ENCODE data around the gene GAB3. TPM values are rescaled to one million over a fixed set of nuclear protein-coding genes. Genes with fewer than 3 reads are reported as not detected.

GAB3 gene
- total RNA-seq, 2 experiments from 2014 or later = 20.0 to 26.6 TPM

GRCh38 chrX:154728431-154729190 is 22.3 kb downstream of the GAB3 start:
- no peak for ATAC-seq

GRCh38 chrX:154727871-154728270 is 23.0 kb downstream of the GAB3 start:
- no peak for ATAC-seq
- peak overlapping the region; percentile 99 for H3K27ac Mint-ChIP-seq

More at GRCh38 chrX:154728431-154729190, 22.3 kb downstream of the GAB3 start:
- CTCF ChIA-PET = interaction anchor here (3.5 to 10.2 kb wide), 2 partner anchors 9 to 20 kb away, joined by 9 to 93 read pairs; partner anchors contain the start of gene GAB3
- DNase-seq = no peak
- H3K9me3 Mint-ChIP-seq (ENCODE audit: low read depth) = no peaks in the 10 kb centered on the region
- peak overlapping the region; percentile 99 for H3K27ac Mint-ChIP-seq
- H3K4me1 Mint-ChIP-seq = peaks cover 99% of the 10 kb centered on the region
- H3K27me3 Mint-ChIP-seq = no peaks in the 10 kb centered on the region
- H3K36me3 Mint-ChIP-seq = peaks cover 38% of the 10 kb centered on the region
- H3K4me3 Mint-ChIP-seq = no peak overlapping the region

GRCh38 chrX:154727418-154727817 is 23.5 kb downstream of the GAB3 start:
- H3K9me3 Mint-ChIP-seq (ENCODE audit: low read depth) = no peaks in the 10 kb centered on the region
- peak overlapping the region; percentile 93 for H3K27ac Mint-ChIP-seq
- ATAC-seq = no peak
- no peak for DNase-seq
- no peak overlapping the region for H3K4me3 Mint-ChIP-seq
- H3K4me1 Mint-ChIP-seq = peaks cover 96% of the 10 kb centered on the region
- no peaks in the 10 kb centered on the region for H3K27me3 Mint-ChIP-seq
- CTCF ChIA-PET = interaction anchor here (1.2 to 3.5 kb wide), 2 partner anchors 8 to 21 kb away, joined by 6 to 9 read pairs; no protein-coding TSS in a partner anchor
- H3K36me3 Mint-ChIP-seq = peaks cover 46% of the 10 kb centered on the region

More at GRCh38 chrX:154727871-154728270, 23.0 kb downstream of the GAB3 start:
- Mint-ChIP-seq H3K36me3 (peaks cover 44% of the 10 kb centered on the region), H3K27me3 (no peaks in the 10 kb centered on the region), H3K4me3 (no peak overlapping the region), H3K9me3 (ENCODE audit: low read depth) (no peaks in the 10 kb centered on the region), H3K4me1 (peaks cover 98% of the 10 kb centered on the region)
- no peak for DNase-seq
- CTCF ChIA-PET = interaction anchor here (1.2 to 3.5 kb wide), 2 partner anchors 8 to 21 kb away, joined by 6 to 9 read pairs; no protein-coding TSS in a partner anchor

- Mint-ChIP-seq H3K27me3 (no peaks in the 10 kb centered on the region), H3K4me1 (peaks cover 90% of the 10 kb centered on the region), H3K27ac (peak overlapping the region; percentile 93), H3K9me3 (ENCODE audit: low read depth) (peaks cover 5% of the 10 kb centered on the region), H3K36me3 (peaks cover 50% of the 10 kb centered on the region), H3K4me3 (peak overlapping the region; percentile 50)
- DNase-seq (no peak), ATAC-seq (peak; percentile 73)
- CTCF ChIA-PET = interaction anchor here (0.9 to 3.4 kb wide), 10 partner anchors 9 to 109 kb away, joined by 3 to 70 read pairs (median 4); partner anchors contain the start of genes DKC1, GAB3 and SMIM9
Observed at GRCh38 chrX:154724993-154725756, 25.7 kb downstream of the GAB3 start.

GRCh38 chrX:154721155-154721554 is 29.7 kb downstream of the GAB3 start:
- H3K9me3 Mint-ChIP-seq (ENCODE audit: low read depth) = peaks cover 5% of the 10 kb centered on the region
- H3K4me3 Mint-ChIP-seq = no peak overlapping the region
- no peaks in the 10 kb centered on the region for H3K27me3 Mint-ChIP-seq
- peak overlapping the region; percentile 54 for H3K27ac Mint-ChIP-seq
- CTCF ChIA-PET = interaction anchor here (1.5 kb wide), 1 partner anchor 11 kb away, joined by 3 read pairs; no protein-coding TSS in a partner anchor
- peaks cover 30% of the 10 kb centered on the region for H3K36me3 Mint-ChIP-seq
- H3K4me1 Mint-ChIP-seq = peaks cover 88% of the 10 kb centered on the region
- no peak for DNase-seq
- ATAC-seq = no peak

- H3K4me1 Mint-ChIP-seq = peaks cover 86% of the 10 kb centered on the region
- no peaks in the 10 kb centered on the region for H3K27me3 Mint-ChIP-seq
- H3K36me3 Mint-ChIP-seq = peaks cover 31% of the 10 kb centered on the region
- H3K27ac Mint-ChIP-seq = no peak overlapping the region
- no peak overlapping the region for H3K4me3 Mint-ChIP-seq
- CTCF ChIA-PET = interaction anchor here (1.3 to 4.3 kb wide), 5 partner anchors 9 to 31 kb away, joined by 3 to 65 read pairs (median 9); partner anchors contain the start of gene GAB3
- peaks cover 5% of the 10 kb centered on the region for H3K9me3 Mint-ChIP-seq (ENCODE audit: low read depth)
- DNase-seq (no peak), ATAC-seq (no peak)
Observed at GRCh38 chrX:154720067-154720466, 30.8 kb downstream of the GAB3 start.

GRCh38 chrX:154719132-154719675 is 31.7 kb downstream of the GAB3 start:
- H3K9me3 Mint-ChIP-seq (ENCODE audit: low read depth) = peaks cover 5% of the 10 kb centered on the region
- H3K27me3 Mint-ChIP-seq = no peaks in the 10 kb centered on the region
- H3K4me1 Mint-ChIP-seq = peaks cover 86% of the 10 kb centered on the region
- peaks cover 33% of the 10 kb centered on the region for H3K36me3 Mint-ChIP-seq
- peak; percentile 65 for DNase-seq
- peak overlapping the region; percentile 51 for H3K4me3 Mint-ChIP-seq
- peak overlapping the region; percentile 97 for H3K27ac Mint-ChIP-seq
- CTCF ChIA-PET = interaction anchor here (0.8 to 4.3 kb wide), 7 partner anchors 10 to 178 kb away, joined by 3 to 65 read pairs (median 4); partner anchors contain the start of gene GAB3
- ATAC-seq = peak; percentile 83

GRCh38 chrX:154718616-154719015 is 32.3 kb downstream of the GAB3 start:
- H3K9me3 Mint-ChIP-seq (ENCODE audit: low read depth) = peaks cover 5% of the 10 kb centered on the region
- CTCF ChIA-PET = interaction anchor here (0.8 to 4.3 kb wide), 8 partner anchors 11 to 177 kb away, joined by 3 to 65 read pairs (median 4); partner anchors contain the start of gene GAB3
- no peak for DNase-seq
- peak overlapping the region; percentile 51 for H3K4me3 Mint-ChIP-seq
- H3K27ac Mint-ChIP-seq = peak overlapping the region; percentile 97
- ATAC-seq = peak; percentile 8
- peaks cover 31% of the 10 kb centered on the region for H3K36me3 Mint-ChIP-seq
- H3K27me3 Mint-ChIP-seq = no peaks in the 10 kb centered on the region
- peaks cover 85% of the 10 kb centered on the region for H3K4me1 Mint-ChIP-seq

GRCh38 chrX:154717824-154718223 is 33.1 kb downstream of the GAB3 start:
- peaks cover 5% of the 10 kb centered on the region for H3K9me3 Mint-ChIP-seq (ENCODE audit: low read depth)
- no peaks in the 10 kb centered on the region for H3K27me3 Mint-ChIP-seq
- no peak for ATAC-seq
- peak; percentile 57 for DNase-seq
- peak overlapping the region; percentile 49 for H3K4me3 Mint-ChIP-seq
- peaks cover 86% of the 10 kb centered on the region for H3K4me1 Mint-ChIP-seq
- peaks cover 27% of the 10 kb centered on the region for H3K36me3 Mint-ChIP-seq
- H3K27ac Mint-ChIP-seq = peak overlapping the region; percentile 97
- CTCF ChIA-PET = interaction anchor here (1.0 to 4.3 kb wide), 7 partner anchors 10 to 177 kb away, joined by 3 to 65 read pairs (median 6); no protein-coding TSS in a partner anchor

- Mint-ChIP-seq H3K27me3 (no peaks in the 10 kb centered on the region), H3K36me3 (peaks cover 25% of the 10 kb centered on the region), H3K4me1 (peaks cover 90% of the 10 kb centered on the region), H3K9me3 (ENCODE audit: low read depth) (no peaks in the 10 kb centered on the region), H3K27ac (no peak overlapping the region), H3K4me3 (no peak overlapping the region)
- no peak for ATAC-seq
- DNase-seq = no peak
- CTCF ChIA-PET = interaction anchor here (1.3 to 4.3 kb wide), 3 partner anchors 10 to 33 kb away, joined by 4 to 65 read pairs (median 5); no protein-coding TSS in a partner anchor
Observed at GRCh38 chrX:154715825-154716224, 35.1 kb downstream of the GAB3 start.

- peaks cover 29% of the 10 kb centered on the region for H3K36me3 Mint-ChIP-seq
- CTCF ChIA-PET = no interaction called here
- H3K27ac Mint-ChIP-seq = peak overlapping the region; percentile 28
- no peak overlapping the region for H3K4me3 Mint-ChIP-seq
- no peaks in the 10 kb centered on the region for H3K27me3 Mint-ChIP-seq
- no peak for ATAC-seq
- DNase-seq = peak; percentile 70
- H3K9me3 Mint-ChIP-seq (ENCODE audit: low read depth) = no peaks in the 10 kb centered on the region
- peaks cover 89% of the 10 kb centered on the region for H3K4me1 Mint-ChIP-seq
Observed at GRCh38 chrX:154714925-154715324, 36.0 kb downstream of the GAB3 start.

GRCh38 chrX:154712781-154713740 is 37.8 kb downstream of the GAB3 start:
- Mint-ChIP-seq H3K4me1 (peaks cover 72% of the 10 kb centered on the region), H3K36me3 (peaks cover 41% of the 10 kb centered on the region), H3K9me3 (ENCODE audit: low read depth) (no peaks in the 10 kb centered on the region), H3K27ac (peak overlapping the region; percentile 89), H3K4me3 (peak overlapping the region; percentile 64), H3K27me3 (no peaks in the 10 kb centered on the region)
- ATAC-seq = peak; percentile 94
- CTCF ChIA-PET = interaction anchor here (0.9 to 1.7 kb wide), 7 partner anchors 13 to 127 kb away, joined by 3 to 25 read pairs (median 4); no protein-coding TSS in a partner anchor
- DNase-seq = peak; percentile 69

All from activated CD8-positive, alpha-beta memory T cell treated with anti-CD3 and anti-CD28 coated beads, Interleukin-2, amount 10 ng/mL, durations not matched to agents 7 days and 5 days (primary cell).